GM23338 (cell line): ENCODE results near the gene IFNG. TPM values are rescaled to one million over a fixed set of nuclear protein-coding genes. Genes with fewer than 3 reads are reported as not detected.

ENCODE experiments used
- ATAC-seq: fragments of 200-7000 bp; cut with Tn5 transposase; 3 replicates; pipeline ENCODE4 v1.9.1; 2020
- DNase-seq: peaks from one replicate; pipeline ENCODE4 v3.0.0-alpha.2; 2015; ENCODE audit warnings: low spot score
- H2AFZ ChIP-seq: fragments of 200-600 bp; sonication (generic); 2 replicates; pipeline ENCODE4 v1.8.0; 2016; ENCODE audit warnings: antibody characterized with exemption, mild to moderate bottlenecking, moderate library complexity
- H3F3A ChIP-seq: fragments of 200-600 bp; sonication (generic); replicated peaks from 2 replicates; pipeline ENCODE4 v1.8.0; 2017; ENCODE audit warnings: antibody characterized with exemption, mixed run types, low read depth
- H3K27ac ChIP-seq: fragments of 200-600 bp; sonication (generic); 2 replicates; pipeline ENCODE4 v1.6.1; 2016; ENCODE audit warnings: low read depth
- H3K27me3 ChIP-seq: fragments of 200-600 bp; sonication (generic); 2 replicates; pipeline ENCODE4 v1.8.0; 2016; ENCODE audit warnings: mild to moderate bottlenecking, mixed run types, moderate library complexity; ENCODE audit not compliant: insufficient read depth
- H3K36me3 ChIP-seq: fragments of 200-600 bp; sonication (generic); 2 replicates; pipeline ENCODE4 v1.8.0; 2016; ENCODE audit warnings: mild to moderate bottlenecking; ENCODE audit not compliant: insufficient read depth
- H3K4me1 ChIP-seq: fragments of 200-600 bp; sonication (generic); 2 replicates; pipeline ENCODE4 v1.8.0; 2016; ENCODE audit warnings: mild to moderate bottlenecking, moderate library complexity; ENCODE audit not compliant: insufficient read depth
- H3K4me2 ChIP-seq: fragments of 200-600 bp; sonication (generic); 2 replicates; pipeline ENCODE4 v1.7.1; 2017; ENCODE audit warnings: mixed run types
- H3K4me3 ChIP-seq: fragments of 200-600 bp; sonication (generic); 2 replicates; pipeline ENCODE4 v1.6.1; 2016; ENCODE audit warnings: mixed run types
- H3K79me2 ChIP-seq: fragments of 200-600 bp; sonication (generic); replicated peaks from 2 replicates; pipeline ENCODE4 v1.8.0; 2017; ENCODE audit warnings: mild to moderate bottlenecking; ENCODE audit not compliant: insufficient read depth
- H3K9me2 ChIP-seq: fragments of 200-600 bp; sonication (generic); 2 replicates; pipeline ENCODE4 v1.8.0; 2017; ENCODE audit not compliant: insufficient read depth
- H4K20me1 ChIP-seq: fragments of 200-600 bp; sonication (generic); replicated peaks from 2 replicates; pipeline ENCODE4 v1.8.0; 2017; ENCODE audit warnings: mild to moderate bottlenecking; ENCODE audit not compliant: insufficient read depth
- H3K27ac Mint-ChIP-seq: 2 replicates; pipeline ENCODE4 v1.8.0; 2020; ENCODE audit warnings: inconsistent platforms, mild to moderate bottlenecking, moderate library complexity, mixed read lengths
- H3K27me3 Mint-ChIP-seq: 3 replicates; pipeline ENCODE4 v1.8.0; 2022; ENCODE audit warnings: low read depth, mild to moderate bottlenecking, moderate library complexity, mixed read lengths, inconsistent platforms; ENCODE audit not compliant: insufficient read depth, poor library complexity
- H3K36me3 Mint-ChIP-seq: 3 replicates; pipeline ENCODE4 v1.8.0; 2021; ENCODE audit warnings: low read depth, mild to moderate bottlenecking, inconsistent platforms, moderate library complexity, mixed read lengths
- H3K4me1 Mint-ChIP-seq: 3 replicates; pipeline ENCODE4 v1.8.0; 2020; ENCODE audit warnings: mild to moderate bottlenecking, inconsistent platforms, mixed read lengths
- H3K4me3 Mint-ChIP-seq: 3 replicates; pipeline ENCODE4 v1.8.0; 2021; ENCODE audit warnings: moderate library complexity, mild to moderate bottlenecking, inconsistent platforms, mixed read lengths
- H3K9me3 Mint-ChIP-seq: 3 replicates; pipeline ENCODE4 v1.8.0; 2020; ENCODE audit warnings: moderate library complexity, mild to moderate bottlenecking, inconsistent platforms, mixed read lengths
- CREB1 ChIP-seq: fragments of 250-450 bp; sonication (Bioruptor Pico); IDR thresholded peaks from 2 replicates; pipeline ENCODE4 v1.5.0; 2020; ENCODE audit warnings: low read depth, mild to moderate bottlenecking, moderate library complexity
- CTCF ChIP-seq, 2 experiments: fragments of 200-600 bp in 1 of 2; sonication (generic) in 1 of 2; conservative IDR thresholded peaks; 2 replicates each; pipeline versions ENCODE4 v1.5.1 to v1.6.1; 2016 to 2017; ENCODE audit warnings: antibody characterized with exemption in 2 of 2, low read depth in 2 of 2, mild to moderate bottlenecking in 2 of 2, moderate library complexity in 1 of 2
- ETS1 ChIP-seq: IDR thresholded peaks from 2 replicates; pipeline ENCODE4 v1.6.1; 2016; ENCODE audit warnings: antibody characterized with exemption
- EZH2 ChIP-seq: fragments of 200-600 bp; sonication (generic); IDR thresholded peaks from one replicate; pipeline ENCODE4 v1.8.0; 2017; ENCODE audit warnings: antibody characterized with exemption, mild to moderate bottlenecking, low read depth; ENCODE audit not compliant: unreplicated experiment
- EZH2phosphoT487 ChIP-seq: fragments of 200-600 bp; sonication (generic); IDR thresholded peaks from one replicate; pipeline ENCODE4 v1.8.1; 2018; ENCODE audit warnings: antibody characterized with exemption; ENCODE audit not compliant: unreplicated experiment
- JUNB ChIP-seq: IDR thresholded peaks from one replicate; pipeline ENCODE4 v1.6.1; 2016; ENCODE audit warnings: antibody characterized with exemption; ENCODE audit not compliant: unreplicated experiment
- POLR2AphosphoS5 ChIP-seq: IDR thresholded peaks from 2 replicates; pipeline ENCODE4 v1.6.1; 2016; ENCODE audit warnings: antibody characterized with exemption, low read depth
- REST ChIP-seq: IDR thresholded peaks from one replicate; pipeline ENCODE4 v1.6.1; 2018; ENCODE audit warnings: antibody characterized with exemption; ENCODE audit not compliant: unreplicated experiment
- STAT1 ChIP-seq: IDR thresholded peaks from one replicate; pipeline ENCODE4 v1.6.1; 2016; ENCODE audit warnings: antibody characterized with exemption; ENCODE audit not compliant: unreplicated experiment
- ZNF331 ChIP-seq: fragments of 250-450 bp; sonication (Bioruptor Pico); IDR thresholded peaks from 2 replicates; pipeline ENCODE4 v1.5.0; 2020; ENCODE audit warnings: low read depth, mild to moderate bottlenecking, moderate library complexity
- ZNF462 ChIP-seq: fragments of 250-450 bp; sonication (Bioruptor Pico); IDR thresholded peaks from 2 replicates; pipeline ENCODE4 v1.5.0; 2020; ENCODE audit warnings: mild to moderate bottlenecking, moderate library complexity
- polyA plus RNA-seq: library from polyadenylated mRNA; unstranded; fragments of >200 nt; fragmentation: Nextera tagmentation; extraction: Ambion mirVana; gene quantifications from 2 replicates; pipeline ENCODE4 v1.2.1, GENCODE V29; 2016
- total RNA-seq: library from RNA; depleted of rRNA; stranded (reverse); fragments of >200 nt; shearing (Covaris generic); gene quantifications from 2 replicates; pipeline ENCODE4 v1.2.3, GENCODE V29; 2014

IFNG gene
- total and polyA plus RNA-seq, 2 experiments from 2014 or later = not detected

- no peak overlapping the region for H3K27ac ChIP-seq
- H3K79me2 ChIP-seq = no peaks in the 10 kb centered on the region
- H2AFZ ChIP-seq = no peak overlapping the region; the same call in 1 of the 2 replicates
- no peaks in the 10 kb centered on the region for H3K36me3 Mint-ChIP-seq
- H3F3A ChIP-seq = no peaks in the 10 kb centered on the region
- H3K9me2 ChIP-seq = peaks cover 11% of the 10 kb centered on the region; the same call in 1 of the 2 replicates
- TF ChIP-seq ZNF462 (CRISPR knock-in tag) (no peak), EZH2phosphoT487 (no peak), REST (no peak), CREB1 (CRISPR knock-in tag) (no peak), POLR2AphosphoS5 (no peak), JUNB (no peak), STAT1 (no peak), CTCF (conservative IDR thresholded peaks at IDR 0.05; ENCODE audit: low read depth in 2 of 2) (no peak), ETS1 (no peak), ZNF331 (CRISPR knock-in tag) (no peak), EZH2 (no peak)
- H3K4me3 Mint-ChIP-seq = no peak overlapping the region
- H3K27me3 Mint-ChIP-seq = peaks cover 1% of the 10 kb centered on the region
- H3K4me1 Mint-ChIP-seq = peaks cover 14% of the 10 kb centered on the region
- no peak overlapping the region for H3K27ac Mint-ChIP-seq
- H3K4me1 ChIP-seq = no peaks in the 10 kb centered on the region
- H3K4me2 ChIP-seq = no peak overlapping the region
- no peaks in the 10 kb centered on the region for H3K9me3 Mint-ChIP-seq
- H4K20me1 ChIP-seq = no peaks in the 10 kb centered on the region
- DNase-seq = no peak
- no peak for ATAC-seq
- H3K36me3 ChIP-seq = no peaks in the 10 kb centered on the region
- H3K27me3 ChIP-seq = no peaks in the 10 kb centered on the region
- H3K4me3 ChIP-seq = no peak overlapping the region
These were observed 22.2 kb downstream of the IFNG start for GRCh38 chr12:68137335-68137830.
